HG03457 (cell line): ENCODE results near the gene BUD31.
"Not testable (repeated sequence)": the region's sequence is repeated elsewhere in the genome, so short reads cannot be mapped to it uniquely, and the experiment has no call there.

ENCODE experiments used
- ATAC-seq: cut with Tn5 transposase; IDR thresholded peaks from one replicate; pipeline ENCODE4 v1.9.1; 2021; ENCODE audit warnings: moderate number of reproducible peaks; ENCODE audit not compliant: unreplicated experiment

Gene BUD31

DNA sequence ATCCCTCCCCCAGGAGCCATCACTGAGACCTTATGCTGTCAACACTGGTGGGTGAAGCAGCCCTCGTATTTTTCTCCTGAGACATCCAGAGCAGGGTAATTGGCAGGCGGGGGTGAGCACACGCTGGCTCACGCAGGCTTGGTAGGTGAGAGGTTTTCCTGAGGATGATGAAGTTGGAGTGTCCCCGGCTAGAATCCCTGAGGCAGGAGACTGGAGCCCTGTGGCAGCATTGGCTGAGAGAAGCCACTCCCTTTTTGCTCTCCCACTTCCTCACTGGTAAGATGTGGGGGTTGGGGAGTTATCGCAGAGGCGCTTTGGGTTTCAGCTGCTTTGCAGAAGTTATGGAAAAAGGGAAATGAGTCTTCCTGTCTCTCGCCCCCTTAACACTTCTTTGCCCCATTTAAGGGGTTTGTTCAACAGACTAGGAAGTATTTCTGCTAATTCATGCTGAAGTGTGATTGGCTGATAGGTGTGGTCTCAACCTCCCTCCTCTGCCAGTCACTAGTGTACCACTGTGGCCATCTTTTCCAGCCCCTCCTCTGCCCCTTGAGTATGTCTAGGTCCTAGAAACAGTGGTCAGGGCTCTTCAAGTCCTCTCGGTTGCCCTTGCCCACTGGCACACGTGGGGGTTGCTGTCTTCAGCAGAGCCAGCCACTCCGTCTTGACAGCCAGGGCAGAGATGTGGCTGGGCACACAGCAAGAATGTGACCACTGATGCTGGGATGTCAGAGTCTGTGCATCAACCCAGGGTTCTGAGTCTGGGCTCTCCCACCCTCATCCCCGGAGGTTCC is 28.5 kb upstream of the BUD31 start:
- peak; percentile 26 for ATAC-seq

DNA sequence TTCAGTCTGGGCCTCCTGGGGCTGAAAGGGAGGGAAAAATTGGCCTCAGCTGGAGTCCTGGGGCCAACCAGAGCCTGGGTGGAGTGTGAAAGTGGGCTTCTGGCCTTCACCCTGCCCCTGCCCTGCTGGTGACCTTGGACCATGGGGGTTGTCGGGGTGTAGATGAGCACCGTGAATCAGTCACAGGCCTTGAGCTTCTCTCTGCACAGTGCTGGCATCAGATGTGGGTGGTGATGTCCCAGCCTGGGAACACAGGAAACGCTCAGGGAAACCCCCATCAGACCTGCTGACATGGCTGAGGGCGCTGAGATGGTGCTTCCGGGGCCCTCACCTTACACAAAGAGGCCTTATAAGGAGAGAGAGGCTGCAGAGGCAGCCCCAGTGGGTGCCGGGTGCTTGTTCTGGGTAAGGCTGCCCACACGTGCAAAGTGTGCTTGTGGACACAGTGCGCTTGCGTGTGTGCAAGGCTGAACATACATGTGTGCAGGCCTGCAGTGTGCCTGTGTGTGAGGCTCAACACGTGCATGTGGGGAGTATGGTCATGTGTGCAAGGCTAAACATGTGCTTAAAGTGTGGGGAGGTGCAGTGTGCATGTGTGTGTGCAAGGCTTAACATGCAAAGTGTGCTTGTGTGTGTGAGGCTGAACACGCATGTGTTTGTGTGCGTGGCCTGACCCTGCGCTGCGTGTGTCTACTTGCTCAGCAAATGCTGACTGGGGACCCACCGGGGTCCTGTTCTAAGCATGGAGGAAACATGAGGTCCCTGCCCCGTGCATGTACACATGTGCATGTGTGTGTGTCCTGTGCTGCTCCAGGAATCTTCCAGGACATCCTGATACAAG is 27.7 kb upstream of the BUD31 start:
- peak; percentile 68 for ATAC-seq

DNA sequence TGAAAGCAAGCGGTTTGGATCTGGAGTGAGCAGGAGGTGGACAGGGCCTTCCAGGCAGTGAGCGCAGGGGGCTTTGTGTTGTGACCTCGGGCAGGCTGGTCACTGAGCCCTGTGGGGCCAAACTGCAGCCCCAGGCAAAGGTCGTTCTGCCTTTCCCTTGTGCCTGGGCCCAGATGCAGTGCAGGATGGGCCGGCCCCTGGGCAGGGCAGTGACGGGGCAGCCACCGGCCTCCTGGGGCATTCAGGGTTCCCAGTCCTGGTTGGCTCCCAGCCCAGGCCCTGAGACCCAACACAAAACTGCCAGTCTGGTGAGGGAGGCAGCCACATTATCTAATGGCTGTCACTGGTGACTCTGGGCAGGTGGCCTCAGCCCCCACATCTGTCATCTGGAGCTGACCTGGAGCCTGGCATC is 27.1 kb upstream of the BUD31 start:
- ATAC-seq = no peak

DNA sequence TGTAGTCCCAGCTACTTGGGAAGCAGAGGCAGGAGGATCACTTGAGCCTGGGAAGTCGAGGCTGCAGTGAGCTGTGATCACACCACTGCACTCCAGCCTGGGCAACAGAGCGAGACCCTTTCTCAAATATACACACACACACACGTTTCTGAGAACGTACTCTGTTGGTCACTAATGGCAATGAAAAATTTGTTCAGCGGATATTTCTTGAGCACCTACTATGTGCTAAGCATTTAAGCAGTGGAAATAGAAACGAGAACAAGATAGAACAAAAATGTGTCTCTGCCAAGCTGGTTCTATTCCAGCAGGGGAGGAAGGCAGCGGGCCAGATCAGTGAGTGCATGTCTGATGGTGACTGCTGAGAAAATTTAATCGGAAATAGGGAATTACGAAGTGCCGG is 25.6 kb upstream of the BUD31 start:
- no peak for ATAC-seq

DNA sequence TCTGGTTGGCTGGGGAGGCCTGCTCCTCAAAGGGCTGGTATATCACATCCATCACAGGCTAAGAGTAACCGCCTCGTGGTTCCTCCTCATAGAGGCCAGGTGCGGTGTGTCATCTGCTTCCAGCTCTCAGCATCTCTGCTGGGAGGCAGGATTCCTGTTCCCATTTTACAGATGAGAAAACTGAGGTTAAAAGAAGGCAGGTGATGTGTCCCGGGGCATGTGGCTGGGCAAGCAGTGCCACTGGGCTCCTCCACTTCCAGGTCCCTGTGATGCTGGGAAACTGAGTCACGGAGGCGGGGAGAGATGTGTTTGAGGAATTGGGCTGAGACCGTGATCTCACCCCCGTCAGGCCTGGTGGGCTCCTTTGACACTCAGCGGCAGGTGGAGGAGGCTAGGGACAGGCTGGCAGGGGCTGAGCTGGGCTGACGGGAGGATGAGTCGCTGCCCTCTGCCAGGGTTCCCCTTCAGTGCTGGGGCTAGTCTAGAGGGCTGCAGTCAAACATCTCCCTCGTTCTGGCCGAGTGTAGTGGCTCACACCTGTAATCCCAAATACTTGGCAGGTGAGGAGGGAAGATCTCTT is 24.9 kb upstream of the BUD31 start:
- no peak for ATAC-seq

DNA sequence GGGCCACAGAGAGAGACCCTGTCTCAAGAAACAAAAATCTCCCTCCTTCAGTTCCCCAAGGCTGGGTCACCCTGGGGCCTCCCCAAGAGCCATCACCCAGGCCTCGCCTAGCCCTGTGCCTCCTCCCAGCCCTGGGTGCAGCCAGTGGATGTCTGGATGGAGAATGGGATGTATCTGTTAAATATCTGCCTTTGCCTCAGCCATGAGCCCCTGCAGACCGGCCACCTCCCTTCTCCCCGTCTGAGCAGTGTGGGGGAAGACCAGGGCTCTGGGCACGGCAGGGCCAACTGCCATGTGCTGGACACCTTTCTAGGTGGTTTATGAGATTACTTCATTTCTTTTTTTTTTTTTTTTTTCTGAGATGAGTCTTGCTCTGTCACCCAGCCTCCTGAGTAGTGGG is 24.2 kb upstream of the BUD31 start:
- no peak for ATAC-seq

DNA sequence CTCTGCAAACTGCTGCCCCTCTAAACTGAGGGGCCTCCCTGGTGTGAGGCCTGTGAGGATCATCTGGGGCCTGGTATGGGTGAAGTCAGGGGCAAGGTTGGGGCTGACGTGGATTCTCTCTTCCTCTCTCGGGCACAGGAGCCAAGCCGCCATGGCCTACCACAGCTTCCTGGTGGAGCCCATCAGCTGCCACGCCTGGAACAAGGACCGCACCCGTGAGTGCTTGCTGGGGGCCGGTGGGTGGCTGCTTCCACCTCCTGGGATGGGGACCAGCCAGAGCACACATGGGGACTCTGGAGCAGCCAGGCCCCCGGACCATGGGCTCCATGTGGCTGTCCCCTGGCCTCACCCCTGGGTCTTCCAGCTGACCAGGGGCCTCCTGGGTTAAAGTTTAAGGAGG is 23.2 kb upstream of the BUD31 start:
- no peak for ATAC-seq

DNA sequence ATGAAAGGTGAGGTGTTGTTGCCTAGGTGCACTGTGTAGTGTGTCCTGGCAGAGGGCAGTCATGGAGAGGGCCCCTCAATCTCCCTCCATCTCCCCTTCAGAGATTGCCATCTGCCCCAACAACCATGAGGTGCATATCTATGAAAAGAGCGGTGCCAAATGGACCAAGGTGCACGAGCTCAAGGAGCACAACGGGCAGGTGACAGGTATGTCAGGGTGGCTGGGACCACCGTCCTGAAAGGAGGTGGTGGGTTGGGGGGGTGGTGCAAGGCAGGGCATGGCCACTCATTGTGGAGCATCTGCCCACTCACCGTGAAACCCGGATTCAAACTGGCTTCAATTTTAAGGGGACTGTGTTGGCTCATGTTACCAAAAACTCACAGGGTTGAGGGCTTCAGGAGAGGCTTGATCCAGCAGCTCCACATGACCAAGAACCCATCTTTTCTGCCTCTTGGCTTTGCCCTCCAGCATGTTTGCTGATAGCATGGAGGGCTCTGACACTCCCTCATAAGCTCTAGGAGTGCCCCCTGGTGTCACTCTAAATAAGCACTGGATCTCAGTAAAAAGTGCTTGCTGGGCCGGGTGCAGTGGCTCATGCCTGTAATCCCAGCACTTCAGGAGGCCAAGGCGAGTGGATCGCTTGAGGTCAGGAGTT is 22.1 kb upstream of the BUD31 start:
- ATAC-seq = no peak

DNA sequence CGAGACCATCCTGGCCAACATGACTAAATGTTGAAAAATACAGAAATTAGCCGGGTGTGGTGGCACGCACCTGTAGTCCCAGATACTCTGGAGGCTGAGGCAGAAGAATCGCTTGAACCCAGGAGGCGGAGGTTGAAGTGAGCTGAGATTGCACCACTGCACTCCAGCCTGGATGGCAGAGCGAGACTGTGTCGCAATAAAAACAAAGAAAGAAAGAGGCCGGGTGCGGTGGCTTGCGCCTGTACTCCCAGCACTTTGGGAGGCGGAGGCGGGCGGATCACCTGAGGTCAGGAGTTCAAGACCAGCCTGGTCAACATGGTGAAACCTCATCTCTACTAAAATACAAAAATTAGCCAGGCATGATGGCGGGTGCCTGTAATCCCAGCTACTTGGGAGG is 21.5 kb upstream of the BUD31 start:
- not testable (repeated sequence) for ATAC-seq

DNA sequence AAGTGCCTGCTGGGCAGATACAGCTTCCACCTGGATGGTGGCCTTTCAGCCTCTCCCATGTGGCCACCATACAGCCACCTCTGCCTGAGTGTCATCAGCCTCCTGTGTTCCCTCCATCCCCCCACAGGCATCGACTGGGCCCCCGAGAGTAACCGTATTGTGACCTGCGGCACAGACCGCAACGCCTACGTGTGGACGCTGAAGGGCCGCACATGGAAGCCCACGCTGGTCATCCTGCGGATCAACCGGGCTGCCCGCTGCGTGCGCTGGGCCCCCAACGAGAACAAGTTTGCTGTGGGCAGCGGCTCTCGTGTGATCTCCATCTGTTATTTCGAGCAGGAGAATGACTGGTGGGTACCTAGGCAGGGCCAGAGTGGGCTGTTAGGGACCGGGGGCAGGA is 20.9 kb upstream of the BUD31 start:
- no peak for ATAC-seq

DNA sequence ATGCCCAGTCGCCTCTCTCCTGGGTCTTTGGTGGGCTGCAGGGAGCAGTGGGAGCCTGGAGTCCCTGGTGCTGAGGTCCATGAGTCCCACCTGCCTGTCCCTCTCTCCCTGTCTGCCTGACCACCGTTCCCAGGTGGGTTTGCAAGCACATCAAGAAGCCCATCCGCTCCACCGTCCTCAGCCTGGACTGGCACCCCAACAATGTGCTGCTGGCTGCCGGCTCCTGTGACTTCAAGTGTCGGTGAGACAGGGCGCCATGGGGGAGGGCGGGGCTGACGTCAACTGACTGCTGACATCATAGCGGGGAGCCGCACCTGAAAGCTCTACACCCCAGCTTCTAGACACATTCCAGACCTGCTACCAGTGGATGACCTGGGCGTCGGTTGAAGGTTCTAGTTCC is 19.0 kb upstream of the BUD31 start:
- ATAC-seq = no peak

DNA sequence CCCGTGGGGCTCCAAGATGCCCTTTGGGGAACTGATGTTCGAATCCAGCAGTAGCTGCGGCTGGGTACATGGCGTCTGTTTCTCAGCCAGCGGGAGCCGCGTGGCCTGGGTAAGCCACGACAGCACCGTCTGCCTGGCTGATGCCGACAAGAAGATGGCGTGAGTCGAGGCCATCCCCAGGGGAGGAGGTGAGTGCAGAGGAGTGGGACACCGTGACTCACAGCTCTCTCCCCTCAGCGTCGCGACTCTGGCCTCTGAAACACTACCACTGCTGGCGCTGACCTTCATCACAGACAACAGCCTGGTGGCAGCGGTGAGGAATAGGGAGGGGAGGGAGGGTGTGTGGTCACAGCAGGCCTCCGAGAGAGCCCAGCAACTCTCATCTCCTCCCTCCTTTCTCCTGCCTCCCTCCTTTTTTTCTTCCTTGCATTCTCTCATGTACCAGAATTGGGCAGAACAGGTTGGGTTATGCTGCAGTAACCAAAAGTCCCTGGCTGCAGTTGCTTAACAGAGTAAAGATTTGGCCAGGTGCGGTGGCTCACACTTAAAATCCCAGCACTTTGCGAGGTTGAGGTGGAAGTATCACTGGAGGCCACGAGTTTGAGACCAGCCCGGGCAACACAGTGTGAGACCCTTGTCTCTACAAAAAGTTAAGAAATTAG is 17.7 kb upstream of the BUD31 start:
- no peak for ATAC-seq

DNA sequence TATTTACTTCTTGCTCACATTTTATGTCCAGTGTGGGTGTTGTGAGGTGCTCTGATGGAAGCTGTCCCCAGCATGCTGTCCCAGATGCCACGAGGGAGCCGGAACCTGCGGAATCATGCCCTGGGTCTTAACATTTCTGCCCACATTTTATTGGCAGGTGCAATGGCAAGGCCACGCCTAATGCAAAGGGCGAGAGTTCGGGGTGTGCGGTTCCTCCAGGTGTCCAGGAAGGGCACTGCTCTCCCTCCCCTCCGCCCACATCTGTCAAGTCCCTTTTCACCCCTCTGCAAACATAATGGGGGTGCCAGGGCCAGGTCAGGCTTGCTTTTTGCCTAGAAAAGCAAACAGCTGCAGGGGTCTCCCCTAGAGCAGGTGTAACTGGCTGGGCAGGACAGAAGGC is 16.7 kb upstream of the BUD31 start:
- no peak for ATAC-seq

DNA sequence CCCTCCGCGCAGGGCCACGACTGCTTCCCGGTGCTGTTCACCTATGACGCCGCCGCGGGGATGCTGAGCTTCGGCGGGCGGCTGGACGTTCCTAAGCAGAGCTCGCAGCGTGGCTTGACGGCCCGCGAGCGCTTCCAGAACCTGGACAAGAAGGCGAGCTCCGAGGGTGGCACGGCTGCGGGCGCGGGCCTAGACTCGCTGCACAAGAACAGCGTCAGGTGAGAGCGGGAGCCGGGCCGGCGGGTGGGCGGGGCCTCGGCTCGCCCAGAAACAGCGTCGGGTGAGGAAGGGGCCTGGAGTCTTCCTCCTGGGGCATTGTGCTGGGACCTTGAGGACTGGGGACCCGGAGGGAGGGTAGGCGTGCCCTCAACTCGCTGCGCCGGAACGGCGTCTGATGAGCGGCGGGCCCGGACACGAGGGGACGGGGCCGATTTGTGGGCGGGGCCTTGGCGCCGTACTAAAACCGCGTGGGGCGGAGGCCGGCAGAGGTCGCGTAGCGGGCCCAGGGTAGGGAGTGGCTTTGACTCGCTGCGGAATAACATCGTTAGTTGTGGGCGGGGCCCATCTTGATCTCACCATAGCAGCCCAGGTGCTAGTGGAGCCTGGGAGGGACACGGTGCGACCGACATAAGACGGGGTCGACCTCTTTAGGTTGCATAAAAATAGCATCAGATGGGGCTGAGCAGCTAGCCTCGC is 16.0 kb upstream of the BUD31 start:
- no peak for ATAC-seq

DNA sequence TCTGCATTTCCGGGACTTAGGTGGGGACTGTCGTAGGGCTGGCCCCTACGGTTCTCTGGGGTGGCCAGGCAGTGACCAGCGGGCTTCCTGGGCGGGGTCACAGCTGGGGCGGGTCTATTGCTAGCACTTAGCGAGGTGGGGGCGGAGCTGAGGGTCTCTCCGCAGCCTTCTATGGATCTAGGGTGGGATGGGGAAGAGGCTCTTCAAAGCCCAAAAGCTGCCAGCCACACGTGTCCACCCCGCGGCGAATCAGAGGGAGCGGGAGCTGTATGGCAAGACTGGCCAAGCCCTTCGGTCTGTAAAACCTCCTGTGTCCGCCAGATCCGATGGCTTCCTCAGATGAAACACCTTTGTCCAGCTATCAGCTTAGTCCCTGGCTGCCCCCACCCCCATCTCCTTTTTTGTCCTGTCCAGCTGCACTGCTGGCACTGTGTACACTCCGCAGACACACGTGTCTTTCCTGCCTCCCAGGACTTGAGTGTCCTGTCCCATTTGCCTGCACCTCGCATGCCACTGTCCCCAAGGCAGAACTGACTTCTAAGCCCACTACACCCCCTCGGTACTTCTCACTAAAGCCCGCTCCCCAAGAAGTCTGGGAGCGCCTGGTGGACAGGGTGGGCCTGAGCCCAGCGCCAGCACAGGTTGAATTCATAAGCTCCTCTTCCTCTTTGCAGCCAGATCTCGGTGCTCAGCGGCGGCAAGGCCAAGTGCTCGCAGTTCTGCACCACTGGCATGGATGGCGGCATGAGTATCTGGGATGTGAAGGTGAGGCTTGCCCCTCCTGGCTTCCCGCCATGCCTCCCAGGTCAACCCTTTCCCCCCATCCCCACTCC is 15.2 kb upstream of the BUD31 start:
- no peak for ATAC-seq

DNA sequence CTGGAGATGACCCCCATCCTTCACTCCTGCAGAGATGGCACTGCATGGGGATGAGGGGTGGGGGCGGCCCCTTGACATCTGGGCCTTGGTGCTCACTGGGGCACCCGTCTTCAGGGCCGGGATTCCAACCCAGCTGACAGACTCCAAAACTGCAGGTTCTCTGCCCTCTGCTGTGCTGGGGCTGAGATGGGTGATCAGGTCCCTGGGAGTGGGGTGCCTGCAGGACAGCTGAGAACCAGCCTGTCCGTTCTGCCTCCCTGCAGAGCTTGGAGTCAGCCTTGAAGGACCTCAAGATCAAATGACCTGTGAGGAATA is 14.6 kb upstream of the BUD31 start:
- ATAC-seq = no peak

DNA sequence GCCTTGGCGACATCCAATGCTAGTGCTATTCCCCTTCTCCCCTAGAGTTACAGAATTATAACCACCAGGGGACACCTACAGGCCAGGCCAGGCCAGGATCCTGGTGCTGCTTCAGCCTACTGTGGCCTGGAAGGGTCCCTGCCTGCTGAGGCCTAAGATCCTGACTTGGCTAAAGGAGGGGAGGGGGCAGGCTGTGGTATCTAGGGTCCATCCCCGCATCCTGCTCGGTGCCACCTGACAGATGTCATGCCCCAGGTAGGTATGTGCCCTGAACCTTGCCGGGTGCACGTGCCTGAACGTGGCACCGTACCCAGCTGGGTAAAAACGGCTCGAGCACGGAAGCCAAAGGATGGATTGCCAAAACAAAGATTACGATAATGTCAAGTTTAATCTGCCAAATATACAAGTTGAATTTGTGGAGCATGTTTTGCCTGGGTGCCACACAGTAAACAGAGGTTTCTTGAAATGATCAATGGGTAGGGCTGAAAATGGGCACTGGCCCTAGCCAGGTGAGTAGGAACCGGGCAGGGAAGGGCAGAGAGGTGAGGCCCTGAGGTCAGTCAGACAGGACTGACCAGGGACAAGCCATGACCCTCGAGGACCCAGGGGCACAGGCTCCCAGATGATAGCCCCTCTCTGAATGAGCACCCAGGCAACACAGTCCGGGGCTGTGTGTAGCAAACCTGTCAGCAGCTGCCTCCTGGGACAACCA is 13.0 kb upstream of the BUD31 start:
- ATAC-seq = no peak

DNA sequence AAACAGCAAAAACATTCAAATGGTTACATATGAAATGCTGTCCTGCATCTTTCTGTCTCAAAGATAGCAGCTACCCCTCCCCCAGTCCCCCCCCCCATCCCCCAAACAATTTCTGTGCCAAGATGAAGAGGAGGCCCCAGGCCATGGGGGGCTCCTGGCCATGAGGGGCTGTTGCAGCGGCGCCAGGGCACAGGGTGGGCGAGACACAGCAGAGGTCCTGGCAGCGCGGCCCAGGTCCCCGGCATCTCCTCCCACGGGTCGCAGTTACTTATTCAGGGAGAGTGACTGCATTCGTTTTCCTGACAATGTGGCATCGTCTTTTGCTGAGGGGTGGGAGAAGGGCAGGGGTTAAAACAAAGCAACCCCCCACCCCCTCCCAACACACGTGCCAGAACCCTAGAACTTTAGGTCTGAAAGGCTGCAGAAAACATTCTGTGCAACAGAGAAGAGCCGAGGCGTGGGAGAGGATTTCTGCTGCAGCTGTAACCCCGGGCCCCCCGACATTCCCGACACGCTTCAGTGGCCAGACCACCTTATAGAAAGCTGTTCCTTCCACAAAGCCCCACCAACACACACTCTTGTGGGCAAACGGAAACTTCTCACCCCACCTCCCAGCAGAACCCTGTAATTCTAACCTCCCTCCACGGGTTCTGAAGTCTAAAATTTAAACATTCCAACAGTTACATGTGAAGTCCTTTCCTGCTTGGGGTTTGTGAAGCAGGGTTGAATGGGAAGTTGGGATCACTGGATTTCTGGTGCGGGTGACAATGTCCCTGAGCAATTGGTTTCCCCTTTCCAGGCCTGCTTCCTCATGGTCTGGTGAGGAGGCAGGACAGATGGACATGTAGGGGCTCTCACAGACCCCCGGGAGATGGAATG is 12.1 kb upstream of the BUD31 start:
- no peak for ATAC-seq
